ENCODE data around the gene KRT78. TPM values are rescaled to one million over a fixed set of nuclear protein-coding genes. Genes with fewer than 3 reads are reported as not detected.

The KRT78 gene
- total and polyA plus RNA-seq, 2 experiments from 2014 or later, result not detected

DNA sequence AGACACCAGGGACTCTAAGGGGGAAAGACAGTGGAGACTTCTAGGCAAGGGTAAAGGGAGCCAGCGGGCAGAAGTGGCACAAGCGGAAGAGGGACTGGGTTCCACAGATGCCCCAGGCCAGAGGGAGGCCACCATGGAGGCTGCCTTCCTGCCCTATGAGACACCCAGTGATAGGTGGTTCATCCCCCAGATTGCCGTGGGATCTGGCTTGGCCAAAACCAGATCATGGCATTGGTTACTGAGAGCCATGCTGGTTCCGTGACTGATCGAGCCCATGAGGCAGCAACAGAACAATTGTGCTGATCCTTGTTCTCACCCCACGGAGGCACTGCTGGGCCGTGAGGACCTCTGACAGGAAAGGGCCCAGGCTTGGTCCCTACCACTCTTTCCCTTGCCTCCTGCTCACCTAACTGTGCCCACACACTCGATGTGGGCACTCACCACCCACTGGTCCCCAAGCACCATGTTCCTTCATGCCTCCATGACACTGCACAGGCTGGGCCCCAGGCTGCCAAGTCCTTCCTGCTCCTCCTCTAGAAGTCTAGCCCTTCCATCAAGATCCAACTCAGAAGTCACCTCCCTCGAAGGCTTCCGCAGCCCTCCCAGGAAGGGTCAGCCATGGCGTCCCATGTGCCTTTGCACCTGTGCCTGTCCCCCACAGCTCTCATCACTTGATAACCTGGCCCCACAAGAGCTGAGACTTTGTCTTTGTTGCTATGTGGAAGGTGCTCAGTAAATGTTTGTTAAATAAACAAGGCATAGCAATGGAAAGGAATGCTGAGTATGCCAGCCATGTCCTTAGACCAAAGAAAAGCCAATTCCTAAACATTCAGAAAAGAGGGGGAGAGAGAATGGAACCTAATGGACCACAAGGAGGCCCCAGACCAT, 21.9 kb downstream of the KRT78 start:
- H3K27me3 ChIP-seq, result no peaks in the 10 kb centered on the region
- DNase-seq (ENCODE audit: low read depth in 1 of 2, low spot score in 1 of 2), result no peak
- H3K4me3 ChIP-seq, result no peak overlapping the region
- no peaks in the 10 kb centered on the region for H3K36me3 ChIP-seq
- no peaks in the 10 kb centered on the region for H3K4me1 ChIP-seq (ENCODE audit: low read depth)
- no peak overlapping the region for H3K27ac ChIP-seq
- TF ChIP-seq, protein P1, sequence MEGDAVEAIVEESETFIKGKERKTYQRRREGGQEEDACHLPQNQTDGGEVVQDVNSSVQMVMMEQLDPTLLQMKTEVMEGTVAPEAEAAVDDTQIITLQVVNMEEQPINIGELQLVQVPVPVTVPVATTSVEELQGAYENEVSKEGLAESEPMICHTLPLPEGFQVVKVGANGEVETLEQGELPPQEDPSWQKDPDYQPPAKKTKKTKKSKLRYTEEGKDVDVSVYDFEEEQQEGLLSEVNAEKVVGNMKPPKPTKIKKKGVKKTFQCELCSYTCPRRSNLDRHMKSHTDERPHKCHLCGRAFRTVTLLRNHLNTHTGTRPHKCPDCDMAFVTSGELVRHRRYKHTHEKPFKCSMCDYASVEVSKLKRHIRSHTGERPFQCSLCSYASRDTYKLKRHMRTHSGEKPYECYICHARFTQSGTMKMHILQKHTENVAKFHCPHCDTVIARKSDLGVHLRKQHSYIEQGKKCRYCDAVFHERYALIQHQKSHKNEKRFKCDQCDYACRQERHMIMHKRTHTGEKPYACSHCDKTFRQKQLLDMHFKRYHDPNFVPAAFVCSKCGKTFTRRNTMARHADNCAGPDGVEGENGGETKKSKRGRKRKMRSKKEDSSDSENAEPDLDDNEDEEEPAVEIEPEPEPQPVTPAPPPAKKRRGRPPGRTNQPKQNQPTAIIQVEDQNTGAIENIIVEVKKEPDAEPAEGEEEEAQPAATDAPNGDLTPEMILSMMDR (IDR thresholded peaks at IDR 0.05; ENCODE audit: low read depth, low read length), result no peak
- no peaks in the 10 kb centered on the region for H3K9me3 ChIP-seq (ENCODE audit: low read depth)

DNA sequence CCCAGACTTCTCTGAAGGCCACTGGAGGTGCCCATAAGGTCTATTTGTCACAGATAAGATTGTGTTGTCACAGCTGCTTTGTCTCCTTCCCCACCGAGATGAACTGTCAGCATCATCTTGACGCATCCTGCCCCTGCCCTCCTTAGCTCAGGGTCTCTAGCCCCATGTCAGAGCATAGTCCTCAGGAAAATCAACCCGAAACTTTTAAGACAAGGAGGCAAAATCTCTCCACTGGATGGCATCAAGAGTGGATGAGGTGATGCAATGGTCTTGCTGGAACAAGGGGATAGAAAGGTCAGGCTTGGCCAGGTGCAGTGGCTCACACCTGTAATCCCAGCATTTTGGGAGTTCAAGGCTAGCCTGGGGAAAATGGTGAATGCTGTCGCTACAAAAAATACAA, 22.8 kb downstream of the KRT78 start:
- no peak overlapping the region for H3K27ac ChIP-seq
- no peak overlapping the region for H3K4me3 ChIP-seq
- DNase-seq (ENCODE audit: low read depth in 1 of 2, low spot score in 1 of 2), result no peak
- H3K4me1 ChIP-seq (ENCODE audit: low read depth), result no peaks in the 10 kb centered on the region
- no peaks in the 10 kb centered on the region for H3K27me3 ChIP-seq
- H3K9me3 ChIP-seq (ENCODE audit: low read depth), result no peaks in the 10 kb centered on the region
- H3K36me3 ChIP-seq, result no peaks in the 10 kb centered on the region
- TF ChIP-seq, protein P1 (IDR thresholded peaks at IDR 0.05; ENCODE audit: low read depth, low read length), result no peak

DNA sequence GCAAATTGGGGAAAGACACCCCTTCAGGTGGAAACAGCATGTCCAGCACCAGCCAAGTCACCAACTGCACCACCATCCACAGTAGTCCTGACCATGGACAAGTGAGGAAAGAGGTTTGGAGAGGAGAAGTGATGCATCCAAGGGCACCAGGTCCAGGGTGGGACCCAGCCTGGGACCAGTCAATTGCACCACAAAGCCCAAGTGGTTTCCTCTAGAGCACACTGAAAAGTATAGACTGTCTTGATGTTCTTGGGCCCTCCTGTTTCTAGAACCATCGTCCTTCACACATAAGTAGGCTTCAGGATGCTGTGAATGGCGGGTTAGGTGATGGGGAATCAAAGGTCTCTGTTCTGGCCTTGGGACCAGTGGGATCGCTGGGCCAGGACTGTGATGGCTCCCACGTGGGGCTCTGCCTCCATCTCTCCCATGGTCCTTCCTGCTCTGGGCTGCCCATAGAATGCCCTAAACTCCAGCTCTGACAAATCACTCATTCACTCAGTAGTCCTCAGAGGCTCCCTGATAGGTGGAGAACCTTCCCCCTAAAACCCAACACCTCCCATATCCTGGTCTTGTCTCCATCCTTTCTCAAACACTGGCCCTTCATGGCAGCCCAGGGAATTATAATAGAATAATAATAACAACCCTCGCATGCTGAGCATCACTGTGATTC, 23.9 kb downstream of the KRT78 start:
- no peak for DNase-seq (ENCODE audit: low read depth in 1 of 2, low spot score in 1 of 2)
- no peaks in the 10 kb centered on the region for H3K27me3 ChIP-seq
- H3K36me3 ChIP-seq, result no peaks in the 10 kb centered on the region
- TF ChIP-seq, protein P1 (IDR thresholded peaks at IDR 0.05; ENCODE audit: low read depth, low read length), result no peak
- no peaks in the 10 kb centered on the region for H3K4me1 ChIP-seq (ENCODE audit: low read depth)
- no peak overlapping the region for H3K4me3 ChIP-seq
- no peaks in the 10 kb centered on the region for H3K9me3 ChIP-seq (ENCODE audit: low read depth)
- no peak overlapping the region for H3K27ac ChIP-seq

DNA sequence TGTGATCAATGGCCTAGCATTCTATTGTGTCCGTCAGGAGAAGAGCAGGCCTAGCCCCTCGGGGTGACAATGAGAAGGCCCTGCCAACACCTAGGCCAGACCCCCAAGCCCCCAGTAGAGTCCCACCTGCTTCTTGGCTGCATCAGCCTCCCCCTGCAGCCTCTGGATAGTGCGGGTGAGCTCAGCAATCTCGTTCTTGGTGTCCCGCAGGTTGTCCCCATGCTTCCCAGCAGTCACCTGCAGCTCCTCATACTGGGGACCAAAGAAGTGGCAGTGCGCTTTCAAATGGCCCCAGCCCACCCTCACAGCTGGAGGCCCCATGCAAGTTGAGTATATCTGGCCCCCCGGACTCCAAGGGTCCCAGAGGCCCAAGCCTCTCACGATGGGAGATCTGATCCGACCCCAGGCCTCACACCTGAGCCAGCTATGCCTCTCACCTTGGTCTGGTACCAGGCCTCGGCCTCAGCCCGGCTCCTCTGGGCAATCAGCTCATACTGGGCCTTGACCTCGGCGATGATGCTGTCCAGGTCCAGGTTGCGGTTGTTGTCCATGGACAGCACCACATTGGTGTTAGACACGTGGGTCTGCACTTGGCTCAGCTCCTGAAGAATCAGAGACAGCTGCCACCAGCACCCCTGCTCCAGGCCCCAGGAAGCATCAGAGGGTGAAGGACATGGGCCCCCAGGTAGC, 24.9 kb downstream of the KRT78 start:
- H3K4me1 ChIP-seq (ENCODE audit: low read depth), result no peaks in the 10 kb centered on the region
- no peaks in the 10 kb centered on the region for H3K9me3 ChIP-seq (ENCODE audit: low read depth)
- TF ChIP-seq, protein P1 (IDR thresholded peaks at IDR 0.05; ENCODE audit: low read depth, low read length), result no peak
- no peak overlapping the region for H3K27ac ChIP-seq
- no peak overlapping the region for H3K4me3 ChIP-seq
- no peak for DNase-seq (ENCODE audit: low read depth in 1 of 2, low spot score in 1 of 2)
- no peaks in the 10 kb centered on the region for H3K36me3 ChIP-seq
- no peaks in the 10 kb centered on the region for H3K27me3 ChIP-seq

DNA sequence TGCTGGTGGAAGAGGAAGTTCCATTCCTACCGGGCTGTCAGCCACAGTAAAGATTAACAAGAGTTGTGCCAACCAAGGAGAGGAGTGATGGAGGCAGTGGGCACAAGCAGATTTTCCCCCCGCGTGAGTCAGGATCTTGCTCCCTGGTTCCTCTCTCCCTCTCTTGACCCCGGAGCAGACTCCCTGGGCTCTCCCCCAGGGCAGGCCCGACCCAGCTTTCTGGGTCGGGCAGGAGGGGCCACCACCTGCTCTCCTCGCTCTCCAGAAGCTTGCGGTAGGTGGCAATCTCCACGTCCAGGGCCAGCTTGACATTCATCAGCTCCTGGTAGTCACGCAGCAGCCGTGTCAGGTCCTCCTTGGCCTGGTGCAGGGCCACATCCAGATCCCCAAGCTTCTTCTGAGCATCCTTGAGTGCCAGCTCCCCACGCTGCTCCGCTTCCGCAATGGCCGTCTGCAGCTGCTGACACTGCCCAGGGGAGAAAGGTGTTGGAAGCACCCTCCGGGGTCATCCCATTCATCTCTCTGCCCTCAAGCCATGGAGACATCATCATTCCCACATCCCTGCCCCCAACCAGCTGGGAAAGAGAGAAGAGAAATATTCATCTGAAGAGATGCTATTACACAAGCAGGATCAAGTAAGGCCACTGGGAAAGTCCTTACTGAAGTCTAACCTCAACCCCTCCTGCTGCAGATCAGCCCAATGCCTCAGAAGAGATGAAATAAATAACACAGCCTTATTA, 25.9 kb downstream of the KRT78 start:
- Histone ChIP-seq H3K4me1 (ENCODE audit: low read depth) (no peaks in the 10 kb centered on the region), H3K27me3 (no peaks in the 10 kb centered on the region), H3K4me3 (no peak overlapping the region), H3K36me3 (no peaks in the 10 kb centered on the region), H3K9me3 (ENCODE audit: low read depth) (no peaks in the 10 kb centered on the region), H3K27ac (no peak overlapping the region)
- TF ChIP-seq, protein P1 (IDR thresholded peaks at IDR 0.05; ENCODE audit: low read depth, low read length), result no peak
- DNase-seq (ENCODE audit: low read depth in 1 of 2, low spot score in 1 of 2), result no peak
